GM18951 (cell line): Measurements from ENCODE around the gene CERS5.
"Not testable (repeated sequence)": the region's sequence is repeated elsewhere in the genome, so short reads cannot be mapped to it uniquely, and the experiment has no call there.

Source experiments
- POLR2A ChIP-seq: IDR thresholded peaks from 4 replicates; pipeline ENCODE4 v1.6.1; 2011; ENCODE audit warnings: mild to moderate bottlenecking; ENCODE audit not compliant: insufficient read length, insufficient read depth; ENCODE audit errors: extremely low read depth
- in situ Hi-C: fragments of 300-500 bp; cut with MboI; formaldehyde crosslinking; loops from one replicate; pipeline ENCODE4 v1.12.0; 2022; ENCODE audit warnings: low sequenced_read_pairs, mixed read lengths, inconsistent platforms; ENCODE audit not compliant: unreplicated experiment

Gene CERS5

GRCh38 chr12:50100561-50100960 is 66.6 kb downstream of the CERS5 start:
- TF ChIP-seq POLR2A: no peak
- in situ Hi-C loops: no loop called here

GRCh38 chr12:50099302-50100008 is 67.7 kb downstream of the CERS5 start:
- in situ Hi-C loops: no loop called here
- TF ChIP-seq POLR2A: no peak

GRCh38 chr12:50097952-50098351 is 69.2 kb downstream of the CERS5 start:
- no peak for TF ChIP-seq POLR2A
- in situ Hi-C loops: no loop called here

- no peak for TF ChIP-seq POLR2A
- in situ Hi-C loops: no loop called here
Observed at GRCh38 chr12:50090391-50090790, 76.8 kb downstream of the CERS5 start.

GRCh38 chr12:50089730-50090129 is 77.4 kb downstream of the CERS5 start:
- TF ChIP-seq POLR2A: no peak
- in situ Hi-C loops: no loop called here

GRCh38 chr12:50088577-50089335 is 78.4 kb downstream of the CERS5 start:
- in situ Hi-C loops: no loop called here
- TF ChIP-seq POLR2A: no peak

GRCh38 chr12:50087995-50088394 is 79.2 kb downstream of the CERS5 start:
- in situ Hi-C loops: no loop called here

GRCh38 chr12:50087151-50087550 is 80.0 kb downstream of the CERS5 start:
- in situ Hi-C loops: no loop called here
- no peak for TF ChIP-seq POLR2A

More at GRCh38 chr12:50087995-50088394, 79.2 kb downstream of the CERS5 start:
- no peak for TF ChIP-seq POLR2A

GRCh38 chr12:50086148-50086547 is 81.0 kb downstream of the CERS5 start:
- in situ Hi-C loops: no loop called here
- TF ChIP-seq POLR2A: no peak

GRCh38 chr12:50085615-50086072 is 81.5 kb downstream of the CERS5 start:
- in situ Hi-C loops: no loop called here
- no peak for TF ChIP-seq POLR2A

GRCh38 chr12:50084775-50085614 is 82.2 kb downstream of the CERS5 start, which contains the start of gene SMARCD1:
Gene SMARCD1 (plus strand): TSS chr12:50085342. CDS start chr12:50085370, 28 bp downstream.
- in situ Hi-C loops: no loop called here
- TF ChIP-seq POLR2A: peak; percentile 68

GRCh38 chr12:50084409-50084774 is 82.8 kb downstream of the CERS5 start:
- in situ Hi-C loops: not testable (repeated sequence)

- in situ Hi-C loops: no loop called here
- no peak for TF ChIP-seq POLR2A
Observed at GRCh38 chr12:50083301-50083700, 83.9 kb downstream of the CERS5 start.
